Stimulated activated CD4-positive, alpha-beta T cell treated with anti-CD3 and anti-CD28 coated beads, Interleukin-12 subunit alpha, Interleukin-12 subunit beta, amount 100 ng/mL, for 24 hours (primary cell): Measurements from ENCODE around the gene TTC17.
"Not testable (repeated sequence)": the region's sequence is repeated elsewhere in the genome, so short reads cannot be mapped to it uniquely, and the experiment has no call there.

ENCODE experiments used
- DNase-seq, 2 experiments: peaks; one replicate each; pipeline ENCODE4 v3.0.0-alpha.2; 2020; ENCODE audit warnings: low read depth in 2 of 2

Gene TTC17

GRCh38 chr11:43458486-43458885 lies 99.8 kb downstream of the TTC17 start:
- DNase-seq = no peak

- DNase-seq = no peak
These were observed 100.5 kb downstream of the TTC17 start for GRCh38 chr11:43459246-43459645.

- no peak for DNase-seq
These were observed 103.6 kb downstream of the TTC17 start for GRCh38 chr11:43462359-43462758.

- no peak for DNase-seq
These were observed 109.2 kb downstream of the TTC17 start for GRCh38 chr11:43467958-43468357.

GRCh38 chr11:43477491-43477890 lies 118.8 kb downstream of the TTC17 start:
- DNase-seq = not testable (repeated sequence)

DNA sequence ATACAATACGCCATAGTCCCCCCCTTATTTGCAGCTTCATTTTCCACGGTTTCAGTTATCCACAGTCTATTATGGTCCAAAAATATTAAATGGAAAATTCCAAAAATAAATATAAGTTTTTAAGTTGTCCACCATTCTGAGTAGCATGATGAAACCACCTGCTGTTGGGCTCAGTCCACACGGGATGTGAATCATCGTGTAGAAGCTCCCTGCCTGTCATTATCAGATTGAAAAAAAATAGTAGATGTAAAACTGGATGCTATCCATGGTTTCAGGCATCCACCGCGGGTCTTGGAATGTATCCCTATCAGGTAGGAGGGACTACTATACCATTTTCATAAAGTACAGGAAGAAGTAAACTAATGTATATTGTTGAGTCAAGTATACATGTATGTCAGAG lies 127.4 kb downstream of the TTC17 start:
- no peak for DNase-seq

- DNase-seq = no peak
These were observed 131.2 kb downstream of the TTC17 start for GRCh38 chr11:43489869-43490465.

- no peak for DNase-seq
These were observed 134.0 kb downstream of the TTC17 start for GRCh38 chr11:43492701-43493100.

DNA sequence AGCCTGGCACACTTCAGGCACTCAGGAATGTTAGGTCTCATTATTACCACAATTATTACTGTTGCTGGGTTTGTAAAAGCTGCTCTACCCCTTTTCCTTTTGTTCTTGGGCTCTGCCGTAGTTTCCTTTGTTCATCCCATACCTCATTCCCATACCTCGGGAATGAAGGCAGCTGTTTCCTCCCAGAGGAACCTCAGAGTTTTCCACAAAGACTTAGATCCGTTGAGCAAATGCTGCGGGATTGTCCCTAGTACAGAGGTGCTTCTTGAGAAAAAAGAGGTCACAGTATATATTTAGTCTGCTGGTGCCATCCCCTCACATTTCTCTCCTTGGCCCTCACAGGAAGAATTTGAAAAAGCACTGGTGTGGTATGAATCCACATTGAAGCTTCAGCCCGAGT lies 134.7 kb downstream of the TTC17 start:
- no peak for DNase-seq

GRCh38 chr11:43497144-43497543 lies 138.4 kb downstream of the TTC17 start:
- no peak for DNase-seq

DNA sequence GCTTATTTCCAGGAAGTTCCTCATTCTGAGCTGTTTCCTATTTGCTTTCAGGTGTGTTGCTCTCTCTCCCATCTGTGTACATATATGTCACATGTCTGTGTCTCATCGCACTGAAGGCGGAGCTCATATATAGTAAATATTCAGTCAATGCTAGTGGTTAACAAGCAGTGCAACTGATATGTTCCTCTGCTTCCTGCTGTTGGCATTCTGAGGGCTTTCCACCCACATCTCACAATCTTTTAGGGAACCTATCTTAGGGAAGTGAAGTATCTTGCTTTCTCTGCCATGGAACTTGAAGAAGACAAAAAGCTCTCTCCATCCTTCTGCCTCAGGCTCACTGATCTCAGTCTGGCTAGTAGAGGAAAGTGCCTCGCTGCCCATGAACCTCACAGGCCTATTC lies 139.8 kb downstream of the TTC17 start:
- no peak for DNase-seq

DNA sequence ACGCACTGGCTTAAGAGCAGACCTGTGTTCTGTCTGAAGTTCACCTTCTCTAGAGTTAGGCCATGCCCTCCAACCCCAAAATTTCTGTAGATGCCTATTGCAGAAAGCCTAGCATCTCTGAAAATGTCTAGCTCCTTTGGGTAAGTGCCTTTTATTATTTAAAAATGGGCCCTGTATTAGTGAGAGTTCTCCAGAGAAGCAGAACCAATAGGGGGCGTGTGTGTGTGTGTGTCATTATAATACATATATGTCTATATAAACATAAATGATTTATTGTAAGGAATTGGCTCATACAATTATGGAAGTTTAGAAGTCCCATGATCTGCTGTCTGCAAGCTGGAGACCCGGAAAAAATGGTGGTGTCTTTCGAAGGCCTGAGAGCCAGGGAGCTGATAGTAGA lies 144.7 kb downstream of the TTC17 start:
- DNase-seq = no peak

DNA sequence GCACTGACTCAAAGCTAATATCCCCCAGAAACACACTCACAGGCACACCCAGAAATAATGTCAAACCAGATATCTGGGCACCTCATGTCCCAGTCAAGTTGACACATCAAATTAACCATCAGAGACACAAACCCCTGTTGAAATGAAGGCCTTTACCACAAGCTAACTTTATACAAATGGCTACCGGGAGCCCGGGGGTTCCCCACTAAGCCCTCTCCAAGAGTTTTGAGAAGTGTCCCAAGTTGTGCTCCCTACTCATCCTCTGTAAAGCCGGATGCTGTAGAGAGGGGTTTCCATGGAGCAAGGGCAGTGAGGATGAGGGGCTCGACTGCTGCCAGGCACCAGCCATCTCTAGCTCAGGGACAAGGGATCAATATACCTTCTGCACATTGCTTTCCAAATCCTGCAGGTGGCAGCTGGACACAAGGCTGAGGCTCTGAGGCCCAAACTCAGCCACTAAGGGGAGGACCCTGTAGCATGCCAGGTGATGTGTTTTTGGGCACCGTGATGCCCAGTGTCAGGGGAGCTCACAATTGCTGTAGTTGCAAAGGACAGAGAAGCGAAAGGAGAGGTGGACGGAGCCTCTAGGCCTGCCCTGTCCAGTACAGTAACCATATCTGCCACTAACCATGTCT lies 145.7 kb downstream of the TTC17 start:
- no peak for DNase-seq

GRCh38 chr11:43505171-43505570 lies 146.5 kb downstream of the TTC17 start:
- DNase-seq = no peak

GRCh38 chr11:43507171-43507570 lies 148.5 kb downstream of the TTC17 start:
- DNase-seq = no peak

GRCh38 chr11:43508511-43508918 lies 149.8 kb downstream of the TTC17 start:
- no peak for DNase-seq

DNA sequence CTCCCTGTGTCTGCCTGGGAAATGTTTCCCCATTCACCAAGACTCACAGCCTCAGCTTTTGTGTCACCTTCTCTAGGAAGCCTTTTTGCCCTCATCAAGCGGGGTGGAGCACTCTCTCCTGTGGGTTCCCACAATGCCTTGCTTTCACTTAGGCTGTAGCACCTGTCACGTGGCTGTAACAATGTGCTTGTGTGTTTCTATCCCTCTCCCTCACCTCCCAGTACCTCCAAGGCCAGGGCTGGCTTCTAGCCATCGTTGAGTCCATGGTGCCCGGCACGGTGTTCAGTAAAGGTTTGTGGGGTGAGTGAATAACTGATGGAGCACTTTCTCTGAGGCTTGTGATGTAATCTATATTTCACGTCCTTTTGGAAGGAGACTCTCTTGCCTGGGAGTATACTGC lies 153.2 kb downstream of the TTC17 start:
- no peak for DNase-seq

DNA sequence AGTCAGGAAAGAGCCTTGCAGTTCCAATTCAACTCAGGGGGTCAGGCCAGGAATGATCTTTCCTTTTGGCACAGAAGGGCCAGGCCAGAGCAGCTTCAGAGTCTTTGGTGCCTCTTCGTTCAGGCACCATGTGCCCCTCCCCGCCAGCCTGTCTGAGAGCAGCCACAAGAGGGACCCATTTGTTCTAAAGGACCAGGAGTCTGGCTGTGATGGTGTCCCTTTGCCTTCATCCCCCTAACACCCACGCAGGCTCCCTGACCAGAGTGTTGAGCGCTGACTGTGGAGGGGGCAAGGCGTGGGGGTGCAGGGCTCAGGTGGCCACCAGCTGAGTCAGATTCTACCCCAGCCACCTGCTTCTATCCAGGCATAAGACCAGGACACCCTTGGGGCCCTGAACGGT lies 156.4 kb downstream of the TTC17 start:
- DNase-seq = no peak

DNA sequence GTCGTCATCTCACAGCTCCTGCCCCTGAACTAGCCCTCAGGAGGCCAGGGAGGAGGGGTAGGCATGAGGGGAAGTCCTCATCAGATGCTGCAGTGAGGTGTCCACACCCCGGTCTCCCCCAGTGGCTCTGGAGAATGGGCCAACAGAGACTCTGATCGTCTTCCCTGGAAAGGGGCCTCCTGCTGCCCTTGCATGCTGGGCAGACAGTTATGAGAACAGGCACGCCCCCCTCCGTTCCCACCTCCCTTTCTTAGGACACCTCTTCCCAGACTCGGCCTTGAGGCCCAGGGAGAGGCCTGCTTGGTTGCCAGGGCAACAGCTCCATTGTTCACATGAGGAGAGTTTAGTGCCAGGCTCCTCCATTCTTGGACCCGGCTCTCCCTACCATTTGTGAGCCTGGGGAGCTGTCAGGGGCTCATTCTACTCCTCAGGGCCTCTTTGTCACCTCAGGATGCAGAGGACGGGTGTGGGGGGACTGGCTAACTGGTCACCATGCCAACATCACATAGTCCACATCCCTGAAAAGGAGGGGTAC lies 157.7 kb downstream of the TTC17 start:
- no peak for DNase-seq

- DNase-seq = no peak
These were observed 158.8 kb downstream of the TTC17 start for GRCh38 chr11:43517518-43517917.

- DNase-seq = no peak
These were observed 159.9 kb downstream of the TTC17 start for GRCh38 chr11:43518408-43519160.

GRCh38 chr11:43521471-43521870 lies 162.8 kb downstream of the TTC17 start:
- DNase-seq = no peak

- no peak for DNase-seq
These were observed 164.9 kb downstream of the TTC17 start for GRCh38 chr11:43523632-43524031.
